Stimulated activated CD8-positive, alpha-beta memory T cell treated with anti-CD3 and anti-CD28 coated beads, Interleukin-12 subunit alpha, Interleukin-12 subunit beta, amount 100 ng/mL, for 1 hour (primary cell): ENCODE results near the gene SEC22C.
"Not testable (repeated sequence)": the region's sequence is repeated elsewhere in the genome, so short reads cannot be mapped to it uniquely, and the experiment has no call there.

Source experiments
- DNase-seq: peaks from one replicate; pipeline ENCODE4 v3.0.0-alpha.2; 2020; ENCODE audit warnings: low read depth

The SEC22C gene

DNA sequence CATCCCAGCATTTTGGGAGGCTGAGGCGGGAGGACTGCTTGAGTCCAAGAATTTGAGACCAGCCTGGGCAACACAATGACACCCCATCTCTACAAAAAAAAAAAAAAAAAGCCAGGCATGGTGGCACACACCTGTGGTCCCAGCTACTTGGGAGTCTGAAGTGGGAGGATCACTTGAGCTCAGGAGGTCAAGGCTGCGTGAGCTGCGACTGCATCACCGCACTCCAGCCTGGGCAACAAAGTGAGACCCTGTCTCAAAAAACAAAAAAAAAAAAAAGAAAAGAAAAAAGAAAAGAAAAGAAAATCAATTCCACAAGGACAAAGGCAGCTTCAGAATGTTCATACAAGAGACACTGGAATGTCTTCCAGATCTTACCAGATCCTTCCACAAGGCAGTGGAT, 2.4 kb downstream of the SEC22C start:
- DNase-seq: not testable (repeated sequence)

DNA sequence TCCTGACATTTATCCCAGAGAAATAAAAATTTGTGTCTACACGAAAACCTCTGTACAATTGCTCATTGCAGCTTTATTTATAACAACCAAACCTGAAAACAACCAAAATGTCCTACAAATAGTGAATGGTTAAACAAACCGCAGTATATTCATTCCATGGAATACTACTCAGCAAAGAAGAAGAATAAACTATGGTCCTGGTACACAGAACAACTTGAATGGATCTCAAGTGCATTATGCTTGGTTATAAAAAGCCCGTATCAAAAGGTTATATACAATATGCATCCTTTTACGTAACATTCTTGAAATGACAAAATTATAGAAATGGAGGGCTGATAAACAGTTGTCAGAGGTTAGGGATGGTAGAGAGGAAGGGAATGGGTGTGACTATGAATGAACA, 3.7 kb downstream of the SEC22C start:
- no peak for DNase-seq

GRCh38 chr3:42575137-42575741, 6.5 kb downstream of the SEC22C start:
- no peak for DNase-seq

- no peak for DNase-seq
These were observed 9.5 kb downstream of the SEC22C start for GRCh38 chr3:42572278-42572677.

DNA sequence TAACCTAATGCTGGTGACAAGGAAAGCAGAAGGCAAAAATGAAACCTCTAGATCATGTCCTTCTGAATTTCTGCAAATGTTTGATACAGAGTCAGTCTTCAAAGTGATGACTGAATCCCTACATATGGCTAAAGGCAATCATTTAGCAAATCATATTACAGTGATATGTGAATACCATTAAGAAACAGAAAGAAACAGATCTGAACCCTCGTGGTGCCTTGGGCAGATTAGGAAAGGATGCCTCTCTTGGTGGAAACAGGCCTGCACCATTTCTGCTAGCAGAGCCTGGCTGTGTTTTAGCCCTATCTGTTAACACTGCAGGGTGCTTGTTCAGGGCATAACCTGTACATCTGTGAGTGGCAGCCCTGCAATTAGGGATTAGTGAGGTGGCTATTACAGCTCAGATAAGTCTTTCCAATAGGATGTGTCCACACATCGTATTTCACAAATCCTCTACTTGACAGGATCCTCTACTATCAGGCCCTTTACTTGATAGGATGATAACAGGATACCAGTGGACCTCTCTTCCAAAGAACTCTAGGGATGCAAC, 12.1 kb downstream of the SEC22C start:
- no peak for DNase-seq

- DNase-seq: no peak
These were observed 19.5 kb downstream of the SEC22C start for GRCh38 chr3:42562047-42562907.

- DNase-seq: no peak
These were observed 23.9 kb downstream of the SEC22C start for GRCh38 chr3:42557854-42558253.

- not testable (repeated sequence) for DNase-seq
These were observed 24.9 kb downstream of the SEC22C start for GRCh38 chr3:42556817-42557216.

DNA sequence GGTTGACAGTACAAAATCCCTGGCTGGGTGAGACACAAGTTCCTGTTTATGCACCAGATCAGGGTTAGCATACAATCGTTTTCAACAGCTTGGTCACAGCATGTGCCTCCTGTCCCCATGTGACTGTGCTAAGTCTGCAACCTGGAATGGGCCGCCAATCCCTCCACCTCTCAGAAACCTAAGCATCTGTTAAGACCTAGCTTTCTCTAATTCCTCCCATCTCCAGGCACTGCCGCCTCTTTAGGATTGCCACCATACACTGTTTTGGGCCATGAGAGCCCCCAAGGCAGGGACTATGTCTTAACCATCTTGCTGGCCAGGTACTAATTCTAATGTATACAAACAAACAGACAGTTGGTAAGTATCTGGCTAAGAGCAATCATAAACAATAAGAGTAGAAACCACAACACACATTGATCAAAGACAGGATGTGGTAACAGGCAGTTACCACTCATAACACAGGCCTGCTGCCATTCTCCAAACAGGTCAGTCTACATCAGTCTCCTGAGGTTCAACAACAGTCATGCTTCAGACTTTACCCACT, 25.6 kb downstream of the SEC22C start:
- no peak for DNase-seq

- no peak for DNase-seq
These were observed 28.9 kb downstream of the SEC22C start for GRCh38 chr3:42552830-42553229.

- DNase-seq: no peak
These were observed 31.5 kb downstream of the SEC22C start for GRCh38 chr3:42550250-42550649.

DNA sequence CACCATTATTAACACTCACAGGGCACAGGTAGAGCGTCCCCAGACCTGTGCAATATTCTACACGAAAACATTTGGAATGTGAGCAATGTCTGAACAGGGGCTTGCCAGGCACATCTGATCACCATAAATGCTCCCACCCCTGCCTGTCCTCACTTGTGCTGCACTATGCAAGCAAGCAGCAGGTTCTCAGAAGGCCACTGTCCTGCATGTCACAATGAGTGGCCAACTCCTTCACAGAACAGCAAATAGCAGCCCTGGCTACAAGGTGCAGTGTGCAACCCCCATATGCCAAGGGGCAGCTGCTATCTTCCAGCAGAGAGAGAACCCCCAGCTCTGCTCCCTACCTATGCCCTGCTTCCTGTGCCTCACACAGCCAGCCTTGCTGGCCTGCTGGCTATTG, 32.6 kb downstream of the SEC22C start:
- DNase-seq: no peak

DNA sequence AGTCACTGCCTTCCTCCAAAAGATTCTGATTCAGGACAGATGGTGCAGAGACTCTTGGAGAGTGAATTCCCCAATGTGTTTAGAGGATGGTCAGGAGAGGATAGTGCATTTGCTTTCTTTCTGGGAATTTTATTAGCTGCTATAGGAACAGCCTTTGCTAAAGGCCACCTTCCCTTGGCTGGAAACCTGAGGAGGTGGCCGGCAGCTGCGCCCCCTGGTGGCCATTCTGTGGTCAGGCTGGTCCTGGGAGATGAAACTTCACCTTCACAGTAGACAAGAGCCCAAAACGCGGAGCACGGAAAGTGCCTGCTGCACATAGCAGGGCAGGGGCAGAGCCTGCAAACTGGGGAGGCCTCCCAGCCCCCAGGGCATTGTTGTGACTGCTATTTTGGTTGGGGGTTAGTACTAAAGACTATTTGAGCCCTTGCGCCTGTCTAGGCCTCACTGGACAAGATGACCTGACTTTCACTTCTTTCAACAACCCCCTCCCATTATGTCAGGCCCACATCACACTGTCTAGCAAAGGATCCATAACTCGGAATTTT, 34.3 kb downstream of the SEC22C start:
- peak; percentile 52 for DNase-seq

- DNase-seq: no peak
These were observed 35.0 kb downstream of the SEC22C start for GRCh38 chr3:42546691-42547213.

GRCh38 chr3:42545284-42545900, 36.4 kb downstream of the SEC22C start:
- no peak for DNase-seq

- no peak for DNase-seq
These were observed 37.1 kb downstream of the SEC22C start for GRCh38 chr3:42544492-42545283.

DNA sequence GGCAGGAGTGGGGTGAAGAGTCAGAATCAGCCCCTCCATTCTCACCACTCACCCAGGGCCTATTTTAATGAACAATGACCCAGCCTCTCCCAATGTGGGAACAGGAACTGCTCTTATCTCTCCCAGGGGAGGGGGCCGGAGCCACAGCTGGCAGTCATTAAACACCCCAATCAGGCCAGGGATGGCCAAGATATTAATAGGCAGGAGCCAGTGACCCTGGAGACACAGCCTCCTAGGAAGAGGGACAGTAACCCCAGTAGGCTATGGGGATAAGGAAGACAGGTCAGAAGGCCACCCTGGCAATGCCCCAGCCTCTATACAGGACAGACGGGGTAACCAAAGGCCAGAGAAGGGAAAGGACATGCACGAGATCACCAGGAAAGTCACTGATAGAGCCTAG, 40.7 kb downstream of the SEC22C start:
- DNase-seq: no peak

DNA sequence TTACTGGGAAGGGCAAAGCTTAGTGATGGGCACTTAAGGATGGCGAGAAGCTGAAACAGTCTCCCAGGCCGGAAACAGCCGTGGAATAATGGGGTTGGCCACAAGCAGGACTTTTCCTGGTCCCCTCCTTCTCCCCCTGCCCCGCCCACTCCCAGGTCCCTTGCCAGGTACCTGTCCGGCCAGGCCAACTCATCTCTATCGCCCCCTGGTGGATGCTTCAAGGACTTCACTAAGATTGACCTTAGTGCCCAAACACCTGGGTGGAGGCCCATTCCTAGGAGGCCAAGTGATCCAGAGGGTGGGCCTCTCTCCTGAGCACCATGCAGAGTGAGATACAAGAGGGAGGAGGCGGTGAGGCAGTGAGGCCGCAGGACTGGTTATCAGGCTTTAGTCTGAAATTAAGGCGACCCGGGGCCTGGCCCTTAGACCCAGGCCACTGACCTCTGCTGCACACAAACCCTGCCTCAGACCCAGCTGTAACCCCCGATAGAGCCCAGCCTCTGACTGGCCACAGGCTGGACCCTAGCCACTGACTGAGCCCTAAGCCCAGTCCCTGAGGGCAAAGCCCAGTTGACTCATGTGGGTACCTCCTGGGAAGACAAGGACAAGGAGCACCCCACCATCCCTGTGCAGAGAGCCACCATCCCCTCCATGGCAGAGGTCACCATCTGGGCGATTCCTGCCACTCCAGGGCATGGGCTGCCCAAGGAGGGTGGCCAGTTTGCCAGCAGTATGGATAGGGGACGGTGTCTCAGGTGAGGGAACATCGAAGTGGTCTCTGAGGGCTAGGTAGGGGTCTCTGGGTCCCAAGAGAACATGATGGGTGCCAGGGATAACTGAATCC, 41.7 kb downstream of the SEC22C start:
- DNase-seq: peak; percentile 54

- no peak for DNase-seq
These were observed 44.4 kb downstream of the SEC22C start for GRCh38 chr3:42537350-42537749.
